Effector memory CD4-positive, alpha-beta T cell (primary cell): Measurements from ENCODE around the gene PROKR2.

Experiments used
- DNase-seq, 3 donors: peaks; one replicate each; pipeline ENCODE4 v3.0.0-alpha.2; 2020
- H3K27ac ChIP-seq: 2 replicates; pipeline ENCODE4 v1.7.0; 2013; ENCODE audit warnings: mild to moderate bottlenecking, low read length, moderate library complexity; ENCODE audit not compliant: insufficient read depth, poor library complexity, severe bottlenecking
- H3K27me3 ChIP-seq: replicated peaks from 2 replicates; pipeline ENCODE4 v1.7.0; 2013; ENCODE audit warnings: mild to moderate bottlenecking, low read length; ENCODE audit not compliant: insufficient read depth, control insufficient read depth, poor library complexity, severe bottlenecking
- H3K36me3 ChIP-seq: 2 replicates; pipeline ENCODE4 v1.7.0; 2013; ENCODE audit warnings: mild to moderate bottlenecking, low read length, moderate library complexity; ENCODE audit not compliant: control insufficient read depth, insufficient read depth
- H3K4me1 ChIP-seq: 2 replicates; pipeline ENCODE4 v1.7.0; 2013; ENCODE audit warnings: low read length, mild to moderate bottlenecking; ENCODE audit not compliant: control insufficient read depth, insufficient read depth, poor library complexity, severe bottlenecking
- H3K4me3 ChIP-seq: 2 replicates; pipeline ENCODE4 v1.7.0; 2013; ENCODE audit warnings: low read length, low read depth, mild to moderate bottlenecking; ENCODE audit not compliant: insufficient read depth, poor library complexity, severe bottlenecking
- H3K9me3 ChIP-seq: 2 replicates; pipeline ENCODE4 v1.7.0; 2013; ENCODE audit warnings: mild to moderate bottlenecking, low read length, moderate library complexity; ENCODE audit not compliant: control insufficient read depth
- total RNA-seq, 3 donors: gene quantifications; one replicate each; lab custom pipeline; 2026; lab: John Stamatoyannopoulos, UW

PROKR2 gene
- total RNA-seq = 0 reads per million in 3 donors

GRCh38 chr20:5316188-5317158 lies at the start of gene PROKR2:
PROKR2 (minus strand) TSS chr20:5316954; CDS start chr20:5314369, 2,585 bp downstream.
- Histone ChIP-seq H3K4me1 (no peaks in the 10 kb centered on the region), H3K36me3 (no peaks in the 10 kb centered on the region), H3K27ac (no peak within 1 kb of the TSS), H3K9me3 (no peaks in the 10 kb centered on the region), H3K4me3 (no peak within 1 kb of the TSS), H3K27me3 (peaks cover 7% of the 10 kb centered on the region)
- DNase-seq = no peak

GRCh38 chr20:5364997-5365597 lies 48.3 kb upstream of the PROKR2 start:
- Histone ChIP-seq H3K27ac (no peak overlapping the region), H3K36me3 (no peaks in the 10 kb centered on the region), H3K4me3 (no peak overlapping the region), H3K9me3 (no peaks in the 10 kb centered on the region), H3K27me3 (no peaks in the 10 kb centered on the region), H3K4me1 (no peaks in the 10 kb centered on the region)
- DNase-seq = no peak

- DNase-seq = no peak
- Histone ChIP-seq H3K27me3 (no peaks in the 10 kb centered on the region), H3K27ac (no peak overlapping the region), H3K36me3 (no peaks in the 10 kb centered on the region), H3K4me1 (no peaks in the 10 kb centered on the region), H3K4me3 (no peak overlapping the region), H3K9me3 (no peaks in the 10 kb centered on the region)
Observed at GRCh38 chr20:5364136-5364821, 47.5 kb upstream of the PROKR2 start.

GRCh38 chr20:5362771-5363170 lies 46.0 kb upstream of the PROKR2 start:
- no peaks in the 10 kb centered on the region for H3K36me3 ChIP-seq
- H3K4me1 ChIP-seq = no peaks in the 10 kb centered on the region
- H3K27me3 ChIP-seq = no peaks in the 10 kb centered on the region
- no peak overlapping the region for H3K4me3 ChIP-seq
- no peak for DNase-seq
- H3K27ac ChIP-seq = no peak overlapping the region
- no peaks in the 10 kb centered on the region for H3K9me3 ChIP-seq

GRCh38 chr20:5361176-5361575 lies 44.4 kb upstream of the PROKR2 start:
- no peaks in the 10 kb centered on the region for H3K27me3 ChIP-seq
- H3K36me3 ChIP-seq = no peaks in the 10 kb centered on the region
- no peak overlapping the region for H3K4me3 ChIP-seq
- H3K4me1 ChIP-seq = no peaks in the 10 kb centered on the region
- H3K27ac ChIP-seq = no peak overlapping the region
- DNase-seq = no peak
- H3K9me3 ChIP-seq = no peaks in the 10 kb centered on the region

- Histone ChIP-seq H3K27me3 (no peaks in the 10 kb centered on the region), H3K36me3 (no peaks in the 10 kb centered on the region), H3K4me1 (no peaks in the 10 kb centered on the region), H3K4me3 (no peak overlapping the region), H3K9me3 (no peaks in the 10 kb centered on the region), H3K27ac (no peak overlapping the region)
- DNase-seq = no peak
Observed at GRCh38 chr20:5357946-5358345, 41.2 kb upstream of the PROKR2 start.

- Histone ChIP-seq H3K4me3 (no peak overlapping the region), H3K36me3 (no peaks in the 10 kb centered on the region), H3K27ac (no peak overlapping the region), H3K27me3 (no peaks in the 10 kb centered on the region), H3K9me3 (no peaks in the 10 kb centered on the region), H3K4me1 (no peaks in the 10 kb centered on the region)
- DNase-seq = no peak
Observed at GRCh38 chr20:5356941-5357340, 40.2 kb upstream of the PROKR2 start.

- Histone ChIP-seq H3K36me3 (no peaks in the 10 kb centered on the region), H3K4me3 (no peak overlapping the region), H3K27me3 (no peaks in the 10 kb centered on the region), H3K9me3 (no peaks in the 10 kb centered on the region), H3K4me1 (no peaks in the 10 kb centered on the region), H3K27ac (no peak overlapping the region)
- DNase-seq = no peak
Observed at GRCh38 chr20:5354901-5355300, 38.1 kb upstream of the PROKR2 start.

- H3K9me3 ChIP-seq = no peaks in the 10 kb centered on the region
- no peaks in the 10 kb centered on the region for H3K4me1 ChIP-seq
- H3K4me3 ChIP-seq = no peak overlapping the region
- no peak overlapping the region for H3K27ac ChIP-seq
- H3K27me3 ChIP-seq = no peaks in the 10 kb centered on the region
- no peaks in the 10 kb centered on the region for H3K36me3 ChIP-seq
- DNase-seq = no peak
Observed at GRCh38 chr20:5353624-5354496, 37.1 kb upstream of the PROKR2 start.
